Uterus (tissue), 4 donors: Measurements from ENCODE around the gene PAQR3. TPM values are rescaled to one million over a fixed set of nuclear protein-coding genes. Genes with fewer than 3 reads are reported as not detected.
"Not testable (repeated sequence)": the region's sequence is repeated elsewhere in the genome, so short reads cannot be mapped to it uniquely, and the experiment has no call there.

Experiments used
- DNase-seq, 2 donors: peaks; one replicate each; pipeline ENCODE4 v3.0.0-alpha.2; 2019 to 2020
- H3K27ac ChIP-seq, 2 donors: fragments of 200-600 bp; sonication (generic); 1 replicate in 1 of 2; 2 replicates in 1 of 2; pipeline ENCODE4 v1.5.1; 2016 to 2018
- H3K27me3 ChIP-seq, 2 donors: fragments of 200-600 bp; sonication (generic); one replicate each; pipeline ENCODE4 v1.5.1; 2018 to 2019; ENCODE audit warnings: control low read depth in 1 of 2
- H3K36me3 ChIP-seq, 2 donors: fragments of 200-600 bp; sonication (generic); one replicate each; pipeline ENCODE4 v1.5.1; 2019; ENCODE audit warnings: control low read depth in 1 of 2
- H3K4me1 ChIP-seq, 2 donors: fragments of 200-600 bp; sonication (generic); one replicate each; pipeline ENCODE4 v1.5.1; 2018 to 2019; ENCODE audit warnings: control low read depth in 1 of 2
- H3K4me3 ChIP-seq, 2 donors: fragments of 200-600 bp; sonication (generic); 1 replicate in 1 of 2; 2 replicates in 1 of 2; pipeline ENCODE4 v1.5.1; 2018 to 2019; ENCODE audit warnings: mild to moderate bottlenecking in 1 of 2
- H3K9me3 ChIP-seq, 2 donors: fragments of 200-600 bp; sonication (generic); one replicate each; pipeline ENCODE4 v1.5.1; 2019; ENCODE audit warnings: control low read depth in 1 of 2
- CTCF ChIP-seq, 4 experiments: fragments of 200-600 bp in 2 of 4; fragments of 450-650 bp in 2 of 4; sonication (generic) in 2 of 4; IDR thresholded peaks; one replicate each; pipeline ENCODE4 v1.5.1; 2016 to 2019; ENCODE audit warnings: antibody characterized with exemption in 4 of 4, mild to moderate bottlenecking in 2 of 4, moderate library complexity in 1 of 4
- POLR2A ChIP-seq, 2 donors: fragments of 450-650 bp; IDR thresholded peaks; one replicate each; pipeline ENCODE4 v1.6.1; 2016; ENCODE audit warnings: antibody characterized with exemption in 2 of 2, mild to moderate bottlenecking in 1 of 2, moderate library complexity in 1 of 2
- intact Hi-C: fragments of 100-400 bp; cut with DNase I; formaldehyde crosslinking; loops from one replicate; pipeline ENCODE4 v1.15.1; 2023; ENCODE audit warnings: low total_unique reads
- total RNA-seq, 4 donors: library from RNA; depleted of rRNA in 3 of 4; stranded (reverse); fragments of >200 nt in 3 of 4; gene quantifications; one replicate each; pipeline versions ENCODE4 v1.1.0 to v1.2.4, GENCODE V29; 2014 to 2023
- donor health status: DM: yes; HTN: yes; CAD: no.

Gene PAQR3
- total RNA-seq, 4 donors from 2014 or later: 4.1 to 23.2 (median 19.5) TPM

- Histone ChIP-seq H3K4me3 (no peak overlapping the region), H3K36me3 (no peaks in the 10 kb centered on the region), H3K27me3 (no peaks in the 10 kb centered on the region), H3K4me1 (no peaks in the 10 kb centered on the region), H3K9me3 (no peaks in the 10 kb centered on the region), H3K27ac (no peak overlapping the region)
- TF ChIP-seq CTCF (IDR thresholded peaks at IDR 0.05) (no peak), POLR2A (IDR thresholded peaks at IDR 0.05) (no peak)
- DNase-seq: no peak
- intact Hi-C loops: no loop called here
Measured at GRCh38 chr4:78928835-78929234, 10.4 kb downstream of the PAQR3 start.

- intact Hi-C loops: no loop called here
- Histone ChIP-seq H3K36me3 (no peaks in the 10 kb centered on the region), H3K4me1 (no peaks in the 10 kb centered on the region), H3K4me3 (no peak overlapping the region), H3K27ac (no peak overlapping the region), H3K27me3 (no peaks in the 10 kb centered on the region), H3K9me3 (no peaks in the 10 kb centered on the region)
- DNase-seq: no peak
- TF ChIP-seq CTCF (IDR thresholded peaks at IDR 0.05) (no peak), POLR2A (IDR thresholded peaks at IDR 0.05) (no peak)
Measured at GRCh38 chr4:78926826-78927225, 12.4 kb downstream of the PAQR3 start.

- Histone ChIP-seq H3K9me3 (no peaks in the 10 kb centered on the region), H3K4me1 (no peaks in the 10 kb centered on the region), H3K27ac (no peak overlapping the region), H3K36me3 (no peaks in the 10 kb centered on the region), H3K27me3 (no peaks in the 10 kb centered on the region), H3K4me3 (no peak overlapping the region)
- intact Hi-C loops: no loop called here
- no peak for TF ChIP-seq POLR2A (IDR thresholded peaks at IDR 0.05)
- no peak for TF ChIP-seq CTCF (IDR thresholded peaks at IDR 0.05)
- no peak for DNase-seq
Measured at GRCh38 chr4:78923464-78924312, 15.6 kb downstream of the PAQR3 start.

- Histone ChIP-seq H3K4me3 (no peak overlapping the region), H3K36me3 (no peaks in the 10 kb centered on the region), H3K27ac (no peak overlapping the region), H3K9me3 (no peaks in the 10 kb centered on the region), H3K4me1 (no peaks in the 10 kb centered on the region), H3K27me3 (no peaks in the 10 kb centered on the region)
- DNase-seq: no peak
- intact Hi-C loops: no loop called here
- no peak for TF ChIP-seq POLR2A (IDR thresholded peaks at IDR 0.05)
- TF ChIP-seq CTCF (IDR thresholded peaks at IDR 0.05): no peak
Measured at GRCh38 chr4:78922207-78922606, 17.0 kb downstream of the PAQR3 start.

- TF ChIP-seq POLR2A (IDR thresholded peaks at IDR 0.05) (no peak), CTCF (IDR thresholded peaks at IDR 0.05) (no peak)
- no peaks in the 10 kb centered on the region for H3K9me3 ChIP-seq
- no peaks in the 10 kb centered on the region for H3K4me1 ChIP-seq
- no peaks in the 10 kb centered on the region for H3K27me3 ChIP-seq
- no peak for DNase-seq
- H3K27ac ChIP-seq: no peak overlapping the region
- no peak overlapping the region for H3K4me3 ChIP-seq
- intact Hi-C loops: no loop called here
- H3K36me3 ChIP-seq: no peaks in the 10 kb centered on the region
Measured at GRCh38 chr4:78910612-78911011, 28.6 kb downstream of the PAQR3 start.

GRCh38 chr4:78908974-78909373, 30.3 kb downstream of the PAQR3 start:
- DNase-seq, H3K36me3 ChIP-seq, H3K4me1 ChIP-seq, intact Hi-C loops, H3K27me3 ChIP-seq, H3K4me3 ChIP-seq, H3K27ac ChIP-seq, H3K9me3 ChIP-seq: not testable (repeated sequence)
